ENCODE results near the gene HES5.

HES5 gene

DNA sequence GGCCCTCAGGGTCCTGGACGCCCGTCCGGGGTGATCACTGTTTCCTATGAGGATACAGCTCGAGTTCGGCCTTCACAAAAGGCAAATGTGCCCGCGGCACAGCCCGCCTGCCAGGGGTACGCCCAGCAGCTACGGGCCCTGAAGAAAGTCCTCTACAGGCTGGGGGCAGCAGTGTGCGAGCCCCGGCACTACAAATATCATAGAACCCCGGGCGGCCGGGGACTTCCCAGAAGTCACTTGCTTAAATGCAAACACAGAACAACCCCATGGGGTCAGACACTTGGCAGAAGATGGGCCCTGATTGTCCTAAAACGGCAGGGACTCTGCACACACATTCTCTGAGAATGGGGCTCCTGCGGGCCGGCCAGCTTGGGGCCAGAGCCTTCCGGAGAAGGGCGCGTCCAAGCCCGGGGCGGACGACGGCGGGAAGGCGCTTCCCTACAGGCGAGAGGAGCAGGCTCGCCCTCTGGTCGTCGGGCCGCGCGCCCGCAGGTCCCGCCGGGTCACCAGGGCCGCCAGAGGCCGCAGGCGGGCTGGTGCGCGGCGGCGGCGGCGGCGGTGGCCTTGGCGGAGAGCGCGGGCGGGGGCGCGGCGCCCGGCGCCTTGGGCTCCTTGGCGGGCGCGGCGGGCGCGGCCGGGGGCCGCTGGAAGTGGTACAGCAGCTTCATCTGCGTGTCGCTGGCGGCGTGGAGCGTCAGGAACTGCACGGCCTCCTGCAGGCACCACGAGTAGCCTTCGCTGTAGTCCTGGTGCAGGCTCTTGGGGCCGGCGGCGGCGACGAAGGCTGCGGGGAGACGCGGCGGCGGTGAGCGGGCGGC is 888 bp downstream of the HES5 start:
- DNase-seq: peak; percentile 50 to 52

- DNase-seq: no peak
These were observed 1.5 kb downstream of the HES5 start for GRCh38 chr1:2528611-2528965.

GRCh38 chr1:2528016-2528415 is 2.0 kb downstream of the HES5 start:
- DNase-seq: no peak

- no peak for DNase-seq
These were observed 2.6 kb downstream of the HES5 start for GRCh38 chr1:2527556-2527860.

DNA sequence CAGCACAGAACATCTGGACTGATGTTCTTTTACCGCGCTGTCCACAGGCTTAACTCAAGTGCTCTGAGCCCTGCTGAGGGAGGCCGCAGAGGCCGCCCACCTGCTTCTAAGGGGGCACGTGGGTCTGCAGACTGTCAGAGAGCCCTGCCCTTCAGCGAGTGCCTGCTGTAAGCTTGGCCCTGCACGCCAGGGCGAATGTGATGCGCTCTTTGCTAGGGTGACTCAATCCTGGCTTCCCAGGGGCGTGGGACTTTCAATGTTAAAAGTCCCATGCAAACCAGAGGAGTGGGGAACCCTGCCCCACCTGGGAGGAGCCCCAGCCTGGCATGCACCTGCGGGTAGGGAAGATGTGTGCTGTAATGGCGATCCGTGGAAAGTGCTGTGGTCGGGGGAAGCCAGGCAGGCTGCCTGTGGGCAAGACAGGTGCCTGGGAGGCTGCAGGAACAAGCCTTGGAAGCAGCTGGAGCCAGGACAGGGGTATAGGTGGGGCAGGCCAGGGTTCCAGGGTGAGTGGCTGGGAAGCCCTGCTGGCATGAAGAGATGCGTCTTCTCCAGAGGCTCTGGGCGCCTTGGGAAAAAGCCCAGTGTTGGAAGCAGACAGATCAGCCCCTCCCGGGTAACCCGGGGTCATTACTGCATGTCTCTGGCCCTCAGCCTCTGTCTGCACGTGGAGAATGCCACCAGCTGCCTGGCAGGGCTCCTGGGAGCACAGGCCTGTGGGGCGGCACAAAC is 3.1 kb downstream of the HES5 start:
- peak; percentile 33 to 50 for DNase-seq

GRCh38 chr1:2525920-2526823 is 3.9 kb downstream of the HES5 start, which contains the start of gene PANK4:
TSS of gene PANK4 (minus strand) at chr1:2526596. CDS start at chr1:2526587, 9 bp downstream.
- DNase-seq: peak; percentile 81 to 84

DNA sequence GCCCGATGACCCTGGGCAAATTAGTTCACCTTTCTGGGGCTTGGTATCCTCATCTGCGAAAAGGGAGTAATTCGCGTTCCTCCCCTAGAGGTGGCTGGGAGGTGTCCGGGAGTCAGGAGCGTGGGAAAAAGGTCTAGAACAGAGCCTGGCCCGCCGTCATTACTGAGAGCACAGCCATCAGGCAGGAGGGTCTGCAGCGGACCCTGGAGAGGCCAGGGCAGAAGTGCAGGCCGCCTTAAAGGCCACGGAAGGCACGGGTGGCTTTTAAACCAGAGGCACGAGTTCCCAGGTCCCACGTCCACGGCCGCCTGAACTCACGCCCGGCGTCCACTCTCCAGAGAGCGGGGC is 4.5 kb downstream of the HES5 start:
- DNase-seq: no peak

GRCh38 chr1:2523891-2524609 is 6.0 kb downstream of the HES5 start:
- DNase-seq: no peak

GRCh38 chr1:2523191-2523890 is 6.7 kb downstream of the HES5 start:
- no peak for DNase-seq

GRCh38 chr1:2522230-2522629 is 7.8 kb downstream of the HES5 start:
- no peak for DNase-seq

- DNase-seq: no peak
These were observed 9.3 kb downstream of the HES5 start for GRCh38 chr1:2520806-2521205.

GRCh38 chr1:2520206-2520605 is 9.9 kb downstream of the HES5 start:
- DNase-seq: no peak

DNA sequence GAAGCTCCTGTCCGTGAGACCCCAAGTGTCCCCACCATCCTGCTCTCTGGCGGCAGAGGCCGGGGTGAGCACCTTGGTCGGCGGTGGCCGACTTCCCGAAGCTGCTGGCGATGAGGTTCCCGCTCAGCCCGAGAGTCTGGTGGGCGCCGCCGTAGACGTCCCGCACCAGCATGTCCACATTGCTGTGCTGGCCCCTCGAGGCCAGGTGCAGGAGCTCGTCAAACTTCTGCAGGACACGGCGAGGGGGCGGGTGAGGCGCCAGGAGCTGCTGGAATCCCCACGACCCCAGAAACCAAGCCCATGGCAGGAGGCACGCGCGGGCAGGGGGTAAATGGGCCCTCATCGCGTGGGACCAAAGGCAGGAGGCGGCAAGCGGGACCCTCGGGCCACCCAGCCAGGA is 10.3 kb downstream of the HES5 start:
- DNase-seq: no peak

GRCh38 chr1:2519029-2519685 is 10.9 kb downstream of the HES5 start:
- DNase-seq: no peak

- no peak for DNase-seq
These were observed 11.5 kb downstream of the HES5 start for GRCh38 chr1:2518528-2518927.

DNA sequence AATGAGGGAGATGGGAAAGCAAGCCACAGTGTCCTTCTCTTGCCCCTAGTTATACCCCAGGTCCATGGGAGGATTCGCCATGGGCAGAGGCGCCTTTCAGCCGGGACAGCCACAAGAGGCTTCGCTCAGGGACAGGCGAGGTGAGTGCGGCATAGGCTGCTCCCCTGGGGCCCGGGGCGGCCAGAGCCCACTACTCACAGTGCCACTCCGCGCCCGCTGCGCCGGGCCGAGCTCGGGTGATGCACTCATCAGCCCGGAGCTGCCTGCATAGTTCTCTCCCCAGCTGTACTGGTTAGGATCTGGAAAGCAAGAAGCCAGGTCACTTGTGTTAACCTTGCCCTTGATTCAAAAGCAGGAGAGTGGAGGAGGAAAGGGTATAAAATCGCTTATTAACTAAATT is 12.1 kb downstream of the HES5 start:
- DNase-seq: no peak

- no peak for DNase-seq
These were observed 13.1 kb downstream of the HES5 start for GRCh38 chr1:2516946-2517345.

GRCh38 chr1:2516124-2516523 is 13.9 kb downstream of the HES5 start:
- DNase-seq: no peak

DNA sequence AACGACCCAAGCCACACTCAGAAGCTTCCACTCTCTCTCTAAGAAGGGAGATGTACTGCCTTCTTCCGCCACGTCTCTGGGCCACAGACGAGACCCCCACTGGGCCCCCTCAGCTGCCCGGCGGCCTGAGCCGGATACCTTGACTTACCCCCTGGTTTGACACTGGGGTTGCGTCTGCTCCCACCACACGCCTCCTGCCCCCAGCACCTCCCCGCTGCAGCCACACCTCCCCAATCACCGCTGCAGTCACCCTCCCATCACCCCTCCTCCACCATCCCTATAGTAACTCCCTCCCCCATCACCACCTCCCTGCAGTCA is 14.3 kb downstream of the HES5 start:
- no peak for DNase-seq

DNA sequence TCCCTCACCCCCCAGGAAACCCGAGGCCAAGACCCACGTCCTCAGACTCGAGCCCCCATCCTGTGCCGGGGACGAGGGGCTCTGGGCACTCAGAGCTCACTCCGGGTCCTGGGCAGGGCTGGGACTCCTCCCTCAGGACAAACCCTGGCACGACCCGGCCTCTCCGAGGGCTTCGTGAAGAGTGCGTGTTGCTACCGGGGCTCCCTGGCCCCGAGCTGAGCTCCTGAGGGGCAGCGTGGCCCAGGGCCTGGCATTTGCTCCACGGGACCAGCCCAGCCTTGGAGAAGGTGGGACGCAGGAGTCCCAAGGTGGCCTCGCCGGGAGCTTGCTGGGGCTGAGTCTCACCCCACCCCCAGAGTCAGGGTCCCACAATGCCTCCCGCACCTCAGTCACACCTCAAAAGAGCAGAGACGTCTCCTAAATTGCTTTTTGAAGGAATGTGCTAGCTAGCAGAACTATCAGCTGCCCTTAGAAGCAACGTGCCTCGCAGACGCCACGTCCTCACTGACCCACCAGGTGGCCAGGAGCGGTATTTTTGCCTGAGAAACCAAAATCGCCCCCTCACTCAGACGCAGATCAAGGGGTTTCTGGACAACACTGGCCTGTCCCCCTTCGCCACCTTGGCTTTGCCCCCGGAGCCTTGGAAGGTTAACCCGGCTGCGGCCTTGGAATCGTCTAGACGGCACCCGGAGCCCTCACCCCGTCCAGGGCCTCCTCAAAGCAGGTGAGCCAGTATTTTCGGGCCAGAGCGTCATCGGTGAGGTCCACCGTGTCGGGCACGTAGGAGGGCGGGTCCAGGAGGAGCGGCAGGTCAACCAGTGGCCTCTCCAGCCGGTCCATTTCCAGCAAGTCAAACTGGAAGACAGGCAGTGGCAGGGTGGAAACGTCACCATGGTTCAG is 14.9 kb downstream of the HES5 start:
- no peak for DNase-seq
